Effector memory CD4-positive, alpha-beta T cell (primary cell): ENCODE measurements around the gene JUP.
"Not testable (repeated sequence)": the region's sequence is repeated elsewhere in the genome, so short reads cannot be mapped to it uniquely, and the experiment has no call there.

Experiments
- DNase-seq, 3 donors: peaks; one replicate each; pipeline ENCODE4 v3.0.0-alpha.2; 2020
- H3K27ac ChIP-seq: 2 replicates; pipeline ENCODE4 v1.7.0; 2013; ENCODE audit warnings: mild to moderate bottlenecking, low read length, moderate library complexity; ENCODE audit not compliant: insufficient read depth, poor library complexity, severe bottlenecking
- H3K27me3 ChIP-seq: replicated peaks from 2 replicates; pipeline ENCODE4 v1.7.0; 2013; ENCODE audit warnings: mild to moderate bottlenecking, low read length; ENCODE audit not compliant: insufficient read depth, control insufficient read depth, poor library complexity, severe bottlenecking
- H3K36me3 ChIP-seq: 2 replicates; pipeline ENCODE4 v1.7.0; 2013; ENCODE audit warnings: mild to moderate bottlenecking, low read length, moderate library complexity; ENCODE audit not compliant: control insufficient read depth, insufficient read depth
- H3K4me1 ChIP-seq: 2 replicates; pipeline ENCODE4 v1.7.0; 2013; ENCODE audit warnings: low read length, mild to moderate bottlenecking; ENCODE audit not compliant: control insufficient read depth, insufficient read depth, poor library complexity, severe bottlenecking
- H3K4me3 ChIP-seq: 2 replicates; pipeline ENCODE4 v1.7.0; 2013; ENCODE audit warnings: low read length, low read depth, mild to moderate bottlenecking; ENCODE audit not compliant: insufficient read depth, poor library complexity, severe bottlenecking
- H3K9me3 ChIP-seq: 2 replicates; pipeline ENCODE4 v1.7.0; 2013; ENCODE audit warnings: mild to moderate bottlenecking, low read length, moderate library complexity; ENCODE audit not compliant: control insufficient read depth
- total RNA-seq, 3 donors: gene quantifications; one replicate each; lab custom pipeline; 2026; lab: John Stamatoyannopoulos, UW

The JUP gene
- 0.35 to 1.7 (median 0.69) reads per million in 3 donors for total RNA-seq

GRCh38 chr17:41786227-41787020 is at the start of gene JUP:
JUP (minus strand) TSS chr17:41786711; CDS start chr17:41771854, 14,857 bp downstream.
- H3K27ac ChIP-seq = no peak within 1 kb of the TSS
- H3K4me1 ChIP-seq = peaks cover 18% of the 10 kb centered on the region
- DNase-seq = peak; percentile 79 to 80 (median 79)
- no peaks in the 10 kb centered on the region for H3K9me3 ChIP-seq
- peaks cover 13% of the 10 kb centered on the region for H3K27me3 ChIP-seq
- H3K4me3 ChIP-seq = peak within 1 kb of the TSS; percentile 44
- no peaks in the 10 kb centered on the region for H3K36me3 ChIP-seq

- Histone ChIP-seq H3K4me1 (peaks cover 11% of the 10 kb centered on the region), H3K9me3 (no peaks in the 10 kb centered on the region), H3K36me3 (no peaks in the 10 kb centered on the region), H3K27ac (peak within 1 kb of the TSS; percentile 52), H3K4me3 (peak within 1 kb of the TSS; percentile 79), H3K27me3 (no peaks in the 10 kb centered on the region)
- peak in 2 of 3 donors; percentile 15 to 33 for DNase-seq
These were observed 49.5 kb upstream of the JUP start, which contains the start of gene NT5C3B for GRCh38 chr17:41835800-41836549. NT5C3B (minus strand) TSS chr17:41836232; CDS start chr17:41836193, 39 bp downstream.

- no peak for DNase-seq
- Histone ChIP-seq H3K4me1 (peaks cover 11% of the 10 kb centered on the region), H3K36me3 (no peaks in the 10 kb centered on the region), H3K9me3 (no peaks in the 10 kb centered on the region), H3K27ac (peak overlapping the region; percentile 52), H3K4me3 (peak overlapping the region; percentile 79), H3K27me3 (no peaks in the 10 kb centered on the region)
These were observed 48.8 kb upstream of the JUP start for GRCh38 chr17:41835214-41835799.

- H3K4me1 ChIP-seq, H3K4me3 ChIP-seq, DNase-seq, H3K9me3 ChIP-seq, H3K27ac ChIP-seq, H3K36me3 ChIP-seq, H3K27me3 ChIP-seq: not testable (repeated sequence)
These were observed 43.5 kb upstream of the JUP start for GRCh38 chr17:41829961-41830360.

- H3K9me3 ChIP-seq = no peaks in the 10 kb centered on the region
- H3K4me3 ChIP-seq = no peak overlapping the region
- H3K36me3 ChIP-seq = no peaks in the 10 kb centered on the region
- H3K4me1 ChIP-seq = no peaks in the 10 kb centered on the region
- DNase-seq = no peak
- H3K27me3 ChIP-seq = no peaks in the 10 kb centered on the region
- no peak overlapping the region for H3K27ac ChIP-seq
These were observed 38.8 kb upstream of the JUP start for GRCh38 chr17:41825175-41825845.

GRCh38 chr17:41824086-41824485 is 37.6 kb upstream of the JUP start:
- Histone ChIP-seq H3K4me1 (no peaks in the 10 kb centered on the region), H3K4me3 (no peak overlapping the region), H3K27ac (no peak overlapping the region), H3K36me3 (no peaks in the 10 kb centered on the region), H3K9me3 (no peaks in the 10 kb centered on the region), H3K27me3 (no peaks in the 10 kb centered on the region)
- DNase-seq = no peak

- Histone ChIP-seq H3K27me3 (no peaks in the 10 kb centered on the region), H3K4me1 (no peaks in the 10 kb centered on the region), H3K4me3 (no peak overlapping the region), H3K36me3 (no peaks in the 10 kb centered on the region), H3K27ac (no peak overlapping the region), H3K9me3 (no peaks in the 10 kb centered on the region)
- no peak for DNase-seq
These were observed 37.1 kb upstream of the JUP start for GRCh38 chr17:41823580-41823979.

GRCh38 chr17:41823141-41823524 is 36.6 kb upstream of the JUP start:
- no peaks in the 10 kb centered on the region for H3K36me3 ChIP-seq
- H3K27me3 ChIP-seq = no peaks in the 10 kb centered on the region
- DNase-seq = no peak
- no peak overlapping the region for H3K27ac ChIP-seq
- no peaks in the 10 kb centered on the region for H3K4me1 ChIP-seq
- no peaks in the 10 kb centered on the region for H3K9me3 ChIP-seq
- no peak overlapping the region for H3K4me3 ChIP-seq

- no peaks in the 10 kb centered on the region for H3K4me1 ChIP-seq
- H3K27ac ChIP-seq = no peak overlapping the region
- DNase-seq = no peak
- H3K4me3 ChIP-seq = no peak overlapping the region
- H3K9me3 ChIP-seq = no peaks in the 10 kb centered on the region
- no peaks in the 10 kb centered on the region for H3K36me3 ChIP-seq
- H3K27me3 ChIP-seq = no peaks in the 10 kb centered on the region
These were observed 36.0 kb upstream of the JUP start for GRCh38 chr17:41822216-41823140.
